Astrocyte of the cerebellum (primary cell): ENCODE data around the gene TBC1D22A.

Experiments used
- DNase-seq: peaks from one replicate; pipeline ENCODE4 v3.0.0-alpha.2; 2011; ENCODE audit warnings: low read depth
- H3K4me3 ChIP-seq: 2 replicates; pipeline ENCODE4 v1.5.1; 2011; ENCODE audit warnings: mild to moderate bottlenecking, low read depth, low read length, moderate library complexity
- in situ Hi-C: cut with HindIII; loops from 2 replicates; pipeline ENCODE4 v1.10.0; 2017; ENCODE audit warnings: low sequenced_read_pairs
- TF ChIP-seq, protein P1 (sequence below): IDR thresholded peaks from 2 replicates; pipeline ENCODE4 v1.5.1; 2012; ENCODE audit warnings: low read length, low read depth, moderate library complexity, mild to moderate bottlenecking; ENCODE audit errors: missing control alignments

TBC1D22A gene

DNA sequence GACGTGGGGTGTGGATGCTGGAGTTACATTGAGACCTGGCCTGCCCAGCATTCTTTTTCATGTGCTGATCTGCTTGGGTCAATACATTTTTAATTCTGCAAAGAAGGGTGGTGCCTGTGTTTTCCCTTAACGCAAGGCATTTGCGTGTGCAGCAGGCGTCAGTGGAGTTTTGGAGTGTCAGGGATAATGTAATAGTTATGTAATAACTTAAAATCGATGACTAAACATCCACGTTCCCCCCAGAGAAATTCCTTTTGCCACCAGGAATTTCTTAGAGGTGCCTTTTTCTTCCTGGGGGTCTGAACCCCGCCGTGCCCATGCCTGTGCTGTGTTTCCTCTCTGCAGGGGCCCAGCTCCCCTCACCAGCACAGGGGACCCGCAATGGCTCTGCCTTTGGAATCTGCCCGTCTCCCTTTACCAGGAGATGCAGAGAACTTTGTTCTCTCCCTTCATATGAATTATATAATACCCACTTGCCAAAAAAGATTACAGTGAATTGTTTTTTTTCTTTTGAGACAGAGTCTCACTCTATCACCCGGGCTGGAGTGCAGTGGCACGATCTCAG, 62.6 kb downstream of the TBC1D22A start:
- no peak overlapping the region for H3K4me3 ChIP-seq
- in situ Hi-C loops: loop anchor here (25.0 kb wide), 2 partner anchors 1012 to 1662 kb away; a partner anchor contains a TSS
- TF ChIP-seq, protein P1, sequence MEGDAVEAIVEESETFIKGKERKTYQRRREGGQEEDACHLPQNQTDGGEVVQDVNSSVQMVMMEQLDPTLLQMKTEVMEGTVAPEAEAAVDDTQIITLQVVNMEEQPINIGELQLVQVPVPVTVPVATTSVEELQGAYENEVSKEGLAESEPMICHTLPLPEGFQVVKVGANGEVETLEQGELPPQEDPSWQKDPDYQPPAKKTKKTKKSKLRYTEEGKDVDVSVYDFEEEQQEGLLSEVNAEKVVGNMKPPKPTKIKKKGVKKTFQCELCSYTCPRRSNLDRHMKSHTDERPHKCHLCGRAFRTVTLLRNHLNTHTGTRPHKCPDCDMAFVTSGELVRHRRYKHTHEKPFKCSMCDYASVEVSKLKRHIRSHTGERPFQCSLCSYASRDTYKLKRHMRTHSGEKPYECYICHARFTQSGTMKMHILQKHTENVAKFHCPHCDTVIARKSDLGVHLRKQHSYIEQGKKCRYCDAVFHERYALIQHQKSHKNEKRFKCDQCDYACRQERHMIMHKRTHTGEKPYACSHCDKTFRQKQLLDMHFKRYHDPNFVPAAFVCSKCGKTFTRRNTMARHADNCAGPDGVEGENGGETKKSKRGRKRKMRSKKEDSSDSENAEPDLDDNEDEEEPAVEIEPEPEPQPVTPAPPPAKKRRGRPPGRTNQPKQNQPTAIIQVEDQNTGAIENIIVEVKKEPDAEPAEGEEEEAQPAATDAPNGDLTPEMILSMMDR: no peak
- no peak for DNase-seq

- H3K4me3 ChIP-seq: no peak overlapping the region
- in situ Hi-C loops: loop anchor here (25.0 kb wide), 2 partner anchors 1011 to 1661 kb away; a partner anchor contains a TSS
- DNase-seq: no peak
- TF ChIP-seq, protein P1: no peak
Measured at GRCh38 chr22:46826438-46827135, 64.1 kb downstream of the TBC1D22A start.

- TF ChIP-seq, protein P1: no peak
Measured at GRCh38 chr22:46827136-46827780, 64.8 kb downstream of the TBC1D22A start.

DNA sequence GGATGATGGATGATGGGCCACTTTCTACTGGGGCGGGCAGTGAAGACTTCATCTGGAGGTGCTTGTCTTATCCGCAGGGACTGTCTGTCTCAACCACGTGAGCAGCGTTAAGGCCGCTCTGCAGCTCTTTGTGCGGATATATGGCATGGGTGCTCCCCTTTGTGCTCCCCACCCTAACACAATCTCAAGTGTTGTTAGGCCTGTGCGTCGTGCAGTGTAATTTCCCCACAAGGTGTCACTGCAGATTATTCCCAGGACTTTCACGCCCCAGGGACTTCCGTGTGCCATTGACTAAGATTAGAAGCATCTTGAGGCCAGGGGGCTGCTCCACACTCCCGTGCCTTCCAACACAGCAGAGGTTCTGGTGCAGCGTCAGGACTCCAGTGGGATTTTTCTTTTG, 65.3 kb downstream of the TBC1D22A start:
- no peak for DNase-seq
- in situ Hi-C loops: loop anchor here (25.0 kb wide), 2 partner anchors 1010 to 1660 kb away; a partner anchor contains a TSS
- TF ChIP-seq, protein P1: no peak
- no peak overlapping the region for H3K4me3 ChIP-seq

More at GRCh38 chr22:46827136-46827780, 64.8 kb downstream of the TBC1D22A start:
- no peak overlapping the region for H3K4me3 ChIP-seq
- no peak for DNase-seq
- in situ Hi-C loops: loop anchor here (25.0 kb wide), 2 partner anchors 1010 to 1660 kb away; a partner anchor contains a TSS

DNA sequence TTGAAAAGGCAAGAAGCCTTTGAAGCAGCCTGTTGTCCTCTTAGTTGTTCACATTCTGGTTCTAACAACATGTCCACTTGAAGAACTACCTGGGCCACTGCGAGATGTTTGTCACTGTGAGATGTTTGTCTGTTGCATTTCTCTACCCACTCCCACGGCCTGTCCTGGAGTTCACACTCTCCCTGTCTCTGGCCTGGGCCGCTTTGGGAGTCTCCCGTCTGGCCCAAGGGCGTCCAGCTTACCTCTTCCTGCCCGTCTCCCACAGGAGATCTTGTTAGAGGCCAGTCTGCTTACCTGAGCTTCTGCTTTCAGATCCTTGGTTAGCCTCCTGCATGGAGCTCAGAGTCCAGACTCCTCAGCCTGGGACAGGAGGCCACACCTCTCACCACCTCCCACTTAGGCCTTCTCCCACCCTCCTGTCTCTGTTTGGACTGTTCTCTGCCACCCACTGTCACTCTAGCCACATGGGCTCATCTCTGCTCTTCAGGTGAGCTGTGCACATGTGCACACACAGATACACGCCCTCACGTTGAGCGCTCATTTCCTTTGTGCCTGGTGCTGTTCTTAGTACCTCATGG, 66.0 kb downstream of the TBC1D22A start:
- TF ChIP-seq, protein P1: no peak

More for the DNA sequence above, 66.0 kb downstream of the TBC1D22A start:
- DNase-seq: no peak
- in situ Hi-C loops: loop anchor here (25.0 kb wide), 2 partner anchors 1009 to 1659 kb away; a partner anchor contains a TSS
- H3K4me3 ChIP-seq: no peak overlapping the region
